ENCODE measurements around the gene CHST13. TPM values are rescaled to one million over a fixed set of nuclear protein-coding genes. Genes with fewer than 3 reads are reported as not detected.

The CHST13 gene
- total and polyA plus RNA-seq, 11 donors = 0.07 to 2.3 (median 0.37) TPM; not detected in 1

- no peak overlapping the region for H3K4me3 ChIP-seq
- ATAC-seq (peak in 2 of 4 donors; percentile 7 to 29), DNase-seq (peak in 3 of 5 donors; percentile 14 to 49 (median 46))
- H3K27ac ChIP-seq = no peak overlapping the region
- H3K36me3 ChIP-seq = no peaks in the 10 kb centered on the region
- no peaks in the 10 kb centered on the region for H3K9me3 ChIP-seq
- TF ChIP-seq POLR2A (IDR thresholded peaks at IDR 0.05) (no peak), CTCF (IDR thresholded peaks at IDR 0.05) (no peak)
- 72 to 81% (median 79%) methylated on average over 14 to 16 of the region's 16 CpGs for WGBS, 4 donors
- intact Hi-C loops (cut with DNase I) = no loop called here
- H3K4me1 ChIP-seq = peaks cover 0 to 7% (median 2%) of the 10 kb centered on the region in 12 donors
- no peaks in the 10 kb centered on the region for H3K27me3 ChIP-seq
Observed at GRCh38 chr3:126481808-126482502, 42.0 kb upstream of the CHST13 start.

GRCh38 chr3:126482503-126483255 lies 41.3 kb upstream of the CHST13 start:
- no peak for ATAC-seq
- no peaks in the 10 kb centered on the region for H3K9me3 ChIP-seq
- H3K27me3 ChIP-seq = no peaks in the 10 kb centered on the region
- TF ChIP-seq CTCF (IDR thresholded peaks at IDR 0.05) = no peak
- peak in 2 of 5 donors; percentile 13 to 45 for DNase-seq
- H3K4me3 ChIP-seq = no peak overlapping the region
- H3K36me3 ChIP-seq = no peaks in the 10 kb centered on the region
- 82 to 96% (median 85%) methylated on average over 12 to 15 of the region's 15 CpGs for WGBS, 4 donors
- intact Hi-C loops (cut with DNase I) = no loop called here
- H3K4me1 ChIP-seq = peaks cover 0 to 11% (median 9%) of the 10 kb centered on the region in 12 donors
- no peak overlapping the region for H3K27ac ChIP-seq

GRCh38 chr3:126483321-126483761 lies 40.6 kb upstream of the CHST13 start:
- Histone ChIP-seq H3K4me3 (no peak overlapping the region), H3K27ac (no peak overlapping the region), H3K9me3 (no peaks in the 10 kb centered on the region), H3K36me3 (no peaks in the 10 kb centered on the region), H3K4me1 (peaks cover 0 to 12% (median 9%) of the 10 kb centered on the region in 12 donors), H3K27me3 (no peaks in the 10 kb centered on the region)
- intact Hi-C loops (cut with DNase I) = no loop called here
- DNase-seq = peak in 2 of 5 donors; percentile 7 to 19
- ATAC-seq = no peak
- WGBS, 4 donors = 84 to 92% (median 88%) methylated on average over 11 to 14 of the region's 14 CpGs
- TF ChIP-seq CTCF (IDR thresholded peaks at IDR 0.05) (no peak), POLR2A (IDR thresholded peaks at IDR 0.05) (no peak)

DNA sequence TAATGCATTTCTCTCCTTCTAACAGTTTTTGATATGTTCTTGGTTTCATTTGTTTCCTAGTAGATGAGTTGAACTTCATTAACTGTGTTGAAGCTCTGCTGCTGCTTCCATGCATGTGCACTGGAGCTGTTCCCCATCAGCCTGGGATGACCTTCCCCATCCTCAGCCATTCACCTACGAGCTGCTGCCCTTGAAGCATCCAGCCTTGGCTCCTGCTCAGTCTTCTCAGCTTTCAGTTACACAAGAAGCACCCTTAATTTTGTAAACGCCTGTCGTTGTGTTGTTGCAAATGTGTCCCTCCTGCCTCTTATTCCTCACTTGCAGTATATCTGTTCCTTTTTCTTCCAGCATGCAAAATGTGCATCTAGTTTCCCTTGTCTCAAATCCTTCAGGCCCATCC lies 39.8 kb upstream of the CHST13 start:
- H3K4me3 ChIP-seq = no peak overlapping the region
- DNase-seq = no peak
- H3K9me3 ChIP-seq = no peaks in the 10 kb centered on the region
- 77 to 90% (median 85%) methylated on average over 3 of the region's 3 CpGs for WGBS, 4 donors
- TF ChIP-seq POLR2A (IDR thresholded peaks at IDR 0.05) = no peak
- no peak for TF ChIP-seq CTCF (IDR thresholded peaks at IDR 0.05)
- intact Hi-C loops (cut with DNase I) = no loop called here
- peaks cover 0 to 12% (median 9%) of the 10 kb centered on the region in 12 donors for H3K4me1 ChIP-seq
- no peak overlapping the region for H3K27ac ChIP-seq
- no peaks in the 10 kb centered on the region for H3K27me3 ChIP-seq
- no peak for ATAC-seq
- no peaks in the 10 kb centered on the region for H3K36me3 ChIP-seq
